ENCODE measurements around the gene IKZF3. TPM values are rescaled to one million over a fixed set of nuclear protein-coding genes. Genes with fewer than 3 reads are reported as not detected.
A peak's percentile ranks its signal among the peaks of the same experiment; 100 is the strongest.

The IKZF3 gene
- total RNA-seq, 1 donor from 2014 or later = 220 TPM

DNA sequence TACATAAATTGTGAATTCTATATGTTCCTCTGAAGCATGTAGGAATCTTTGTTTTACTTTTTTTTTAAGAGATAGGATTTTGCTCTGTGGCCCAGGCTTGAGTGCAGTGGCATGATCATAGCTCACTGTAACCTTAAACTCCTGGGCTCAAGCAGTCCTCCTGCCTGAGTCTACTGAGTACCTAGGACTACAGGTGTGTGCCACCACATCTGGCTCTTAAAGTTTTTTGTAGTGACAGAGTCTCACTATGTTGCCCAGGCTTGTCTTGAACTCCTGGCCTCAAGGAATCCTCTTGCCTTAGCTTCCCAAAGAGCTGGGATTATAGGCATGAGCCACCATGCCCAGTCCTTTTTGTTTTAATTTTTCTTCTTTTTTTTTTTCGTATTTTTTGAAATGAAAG, 25.3 kb downstream of the IKZF3 start:
- intact Hi-C loops (cut with micrococcal nuclease) = no loop called here
- no peak overlapping the region for H3K27ac Mint-ChIP-seq
- H3K4me1 Mint-ChIP-seq = peaks cover 64% of the 10 kb centered on the region
- H3K27me3 Mint-ChIP-seq = no peaks in the 10 kb centered on the region
- TF ChIP-seq, protein P1, sequence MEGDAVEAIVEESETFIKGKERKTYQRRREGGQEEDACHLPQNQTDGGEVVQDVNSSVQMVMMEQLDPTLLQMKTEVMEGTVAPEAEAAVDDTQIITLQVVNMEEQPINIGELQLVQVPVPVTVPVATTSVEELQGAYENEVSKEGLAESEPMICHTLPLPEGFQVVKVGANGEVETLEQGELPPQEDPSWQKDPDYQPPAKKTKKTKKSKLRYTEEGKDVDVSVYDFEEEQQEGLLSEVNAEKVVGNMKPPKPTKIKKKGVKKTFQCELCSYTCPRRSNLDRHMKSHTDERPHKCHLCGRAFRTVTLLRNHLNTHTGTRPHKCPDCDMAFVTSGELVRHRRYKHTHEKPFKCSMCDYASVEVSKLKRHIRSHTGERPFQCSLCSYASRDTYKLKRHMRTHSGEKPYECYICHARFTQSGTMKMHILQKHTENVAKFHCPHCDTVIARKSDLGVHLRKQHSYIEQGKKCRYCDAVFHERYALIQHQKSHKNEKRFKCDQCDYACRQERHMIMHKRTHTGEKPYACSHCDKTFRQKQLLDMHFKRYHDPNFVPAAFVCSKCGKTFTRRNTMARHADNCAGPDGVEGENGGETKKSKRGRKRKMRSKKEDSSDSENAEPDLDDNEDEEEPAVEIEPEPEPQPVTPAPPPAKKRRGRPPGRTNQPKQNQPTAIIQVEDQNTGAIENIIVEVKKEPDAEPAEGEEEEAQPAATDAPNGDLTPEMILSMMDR (IDR thresholded peaks at IDR 0.05) = no peak
- peaks cover 9% of the 10 kb centered on the region for H3K9me3 Mint-ChIP-seq
- DNase-seq (no peak), ATAC-seq (ENCODE audit: low read depth) (no peak)
- H3K36me3 Mint-ChIP-seq (ENCODE audit: low read depth) = peaks cover 84% of the 10 kb centered on the region
- POLR2A ChIA-PET = interaction anchor here (0.9 kb wide), 1 partner anchor 52 kb away, joined by 3 read pairs; no protein-coding TSS in a partner anchor
- H3K4me3 Mint-ChIP-seq = no peak overlapping the region
- CTCF ChIA-PET = no interaction called here

DNA sequence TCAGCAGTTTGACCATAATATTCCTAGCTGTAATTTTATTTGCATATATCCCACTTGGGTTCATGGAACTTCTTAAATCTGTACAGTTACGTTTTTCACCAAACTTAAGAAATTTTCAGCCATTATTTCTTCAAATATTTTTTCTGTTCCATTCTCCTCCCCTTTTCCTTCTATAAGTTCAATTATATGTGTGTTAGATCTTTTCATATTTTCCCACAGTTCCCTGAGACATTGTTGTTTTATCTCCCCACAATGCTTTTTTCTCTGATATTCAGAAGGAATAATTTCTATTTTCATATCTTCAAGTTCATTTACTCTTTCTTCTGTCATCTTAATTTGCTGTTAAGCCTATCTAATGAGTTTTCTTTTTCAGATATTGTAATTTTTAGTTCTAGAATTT, 26.1 kb downstream of the IKZF3 start:
- DNase-seq = no peak
- peaks cover 59% of the 10 kb centered on the region for H3K4me1 Mint-ChIP-seq
- peaks cover 9% of the 10 kb centered on the region for H3K9me3 Mint-ChIP-seq
- peak overlapping the region; percentile 32 for H3K4me3 Mint-ChIP-seq
- peak overlapping the region; percentile 61 for H3K27ac Mint-ChIP-seq
- POLR2A ChIA-PET = no interaction called here
- ATAC-seq (ENCODE audit: low read depth) = no peak
- H3K36me3 Mint-ChIP-seq (ENCODE audit: low read depth) = peaks cover 81% of the 10 kb centered on the region
- intact Hi-C loops (cut with micrococcal nuclease) = no loop called here
- CTCF ChIA-PET = no interaction called here
- TF ChIP-seq, protein P1 (IDR thresholded peaks at IDR 0.05) = no peak
- no peaks in the 10 kb centered on the region for H3K27me3 Mint-ChIP-seq

DNA sequence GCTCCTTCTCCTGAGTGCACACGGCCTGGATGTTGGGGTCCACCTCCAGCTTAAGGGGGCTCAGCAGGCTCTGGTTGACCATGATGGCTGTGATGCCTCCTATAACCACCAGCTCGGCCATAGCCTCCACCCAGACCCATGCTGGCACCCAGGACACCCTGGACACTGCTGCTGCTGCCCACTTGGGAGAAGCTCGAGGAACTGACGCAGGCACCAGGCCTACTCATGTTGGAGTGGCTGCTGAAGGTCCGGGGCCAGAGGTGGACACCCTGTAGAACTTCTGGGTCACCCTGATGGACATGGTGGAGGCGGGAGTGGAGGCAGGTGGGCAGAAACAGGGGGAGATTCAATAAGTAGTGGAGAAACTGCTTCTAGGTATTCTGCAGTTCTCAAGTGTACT, 28.0 kb downstream of the IKZF3 start:
- ATAC-seq (ENCODE audit: low read depth) (no peak), DNase-seq (no peak)
- ChIA-PET CTCF (no interaction called here), POLR2A (interaction anchor here (1.1 to 1.7 kb wide), 2 partner anchors 11 to 80 kb away, joined by 3 to 6 read pairs; no protein-coding TSS in a partner anchor)
- peaks cover 9% of the 10 kb centered on the region for H3K9me3 Mint-ChIP-seq
- H3K4me3 Mint-ChIP-seq = no peak overlapping the region
- H3K27me3 Mint-ChIP-seq = no peaks in the 10 kb centered on the region
- H3K4me1 Mint-ChIP-seq = peaks cover 52% of the 10 kb centered on the region
- intact Hi-C loops (cut with micrococcal nuclease) = no loop called here
- TF ChIP-seq, protein P1 (IDR thresholded peaks at IDR 0.05) = no peak
- peaks cover 81% of the 10 kb centered on the region for H3K36me3 Mint-ChIP-seq (ENCODE audit: low read depth)
- no peak overlapping the region for H3K27ac Mint-ChIP-seq

DNA sequence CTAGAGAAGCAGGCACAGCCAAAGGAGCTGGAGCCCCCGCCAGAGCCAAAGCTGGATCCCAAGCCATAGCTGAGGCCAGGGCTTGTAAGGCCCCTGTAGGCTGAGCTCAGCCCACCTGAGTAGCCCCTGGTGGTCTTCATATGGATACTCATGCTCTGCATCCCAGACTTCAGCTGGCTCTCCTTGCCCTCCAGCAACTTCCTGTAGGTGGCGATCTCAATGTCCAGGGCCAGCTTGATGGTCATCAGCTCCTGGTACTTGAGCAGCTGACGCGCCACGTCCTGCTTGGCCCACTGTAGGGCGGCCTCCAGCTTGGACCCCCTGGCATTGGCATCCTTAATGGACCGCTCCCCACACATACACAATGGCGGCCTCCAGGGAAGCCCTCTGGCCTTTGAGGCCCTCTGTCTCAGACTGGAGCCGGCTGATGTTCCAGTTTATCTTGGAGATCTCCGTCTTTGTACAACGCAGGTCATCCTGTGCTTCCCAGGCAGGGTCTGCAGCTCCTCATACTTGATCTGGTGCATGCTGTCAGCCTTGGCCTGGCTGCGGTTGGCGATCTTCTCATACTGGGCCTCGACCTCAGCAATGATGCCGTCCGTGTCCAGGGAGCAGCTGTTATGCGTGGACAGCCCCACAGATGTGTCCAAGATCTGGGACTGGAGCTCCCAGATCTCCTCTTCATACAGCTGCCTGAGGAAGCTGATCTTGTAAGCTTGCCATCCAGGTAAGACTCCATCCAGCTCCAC, 28.9 kb downstream of the IKZF3 start:
- ATAC-seq (ENCODE audit: low read depth) (no peak), DNase-seq (no peak)
- TF ChIP-seq, protein P1 (IDR thresholded peaks at IDR 0.05) = no peak
- Mint-ChIP-seq H3K27ac (peak overlapping the region; percentile 76), H3K27me3 (no peaks in the 10 kb centered on the region), H3K4me3 (no peak overlapping the region), H3K9me3 (peaks cover 9% of the 10 kb centered on the region), H3K4me1 (peaks cover 49% of the 10 kb centered on the region), H3K36me3 (ENCODE audit: low read depth) (peaks cover 80% of the 10 kb centered on the region)
- POLR2A ChIA-PET = interaction anchor here (1.1 to 1.7 kb wide), 3 partner anchors 10 to 79 kb away, joined by 3 to 6 read pairs (median 3); no protein-coding TSS in a partner anchor
- intact Hi-C loops (cut with micrococcal nuclease) = no loop called here
- CTCF ChIA-PET = interaction anchor here (1.1 to 1.6 kb wide), 2 partner anchors 14 to 41 kb away, joined by 3 read pairs; no protein-coding TSS in a partner anchor

DNA sequence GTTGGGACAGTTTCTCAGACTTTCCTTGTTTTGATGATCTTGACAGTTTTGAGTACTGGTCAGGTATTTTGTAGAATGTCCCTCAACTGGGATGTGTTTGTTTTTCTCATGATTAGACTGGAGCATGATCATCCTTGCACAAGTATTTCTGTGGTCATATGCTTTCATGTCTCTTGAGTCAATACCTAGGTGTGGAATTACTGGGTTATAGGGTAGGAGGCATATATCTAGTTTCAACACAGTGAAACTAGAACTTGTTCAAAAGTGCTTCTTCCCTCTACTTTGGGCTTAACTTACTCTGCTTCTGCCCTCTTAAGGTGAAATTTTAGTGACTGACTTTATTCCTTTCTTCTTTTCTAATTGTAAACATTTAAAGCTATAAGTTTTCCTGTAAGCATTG, 30.1 kb downstream of the IKZF3 start:
- H3K4me3 Mint-ChIP-seq = no peak overlapping the region
- intact Hi-C loops (cut with micrococcal nuclease) = no loop called here

More for the DNA sequence above, 30.1 kb downstream of the IKZF3 start:
- no peaks in the 10 kb centered on the region for H3K27me3 Mint-ChIP-seq
- CTCF ChIA-PET = interaction anchor here (1.1 to 1.6 kb wide), 2 partner anchors 13 to 39 kb away, joined by 3 read pairs; no protein-coding TSS in a partner anchor
- H3K36me3 Mint-ChIP-seq (ENCODE audit: low read depth) = peaks cover 80% of the 10 kb centered on the region
- DNase-seq (no peak), ATAC-seq (ENCODE audit: low read depth) (no peak)
- H3K27ac Mint-ChIP-seq = peak overlapping the region; percentile 76
- TF ChIP-seq, protein P1 (IDR thresholded peaks at IDR 0.05) = no peak
- H3K4me1 Mint-ChIP-seq = peaks cover 45% of the 10 kb centered on the region
- H3K9me3 Mint-ChIP-seq = peaks cover 8% of the 10 kb centered on the region
- POLR2A ChIA-PET = interaction anchor here (0.6 to 1.1 kb wide), 2 partner anchors 15 to 60 kb away, joined by 3 to 4 read pairs; no protein-coding TSS in a partner anchor

All from activated B cell treated with CpG ODN at 0.5 μM for 24 hours (primary cell).